Fibroblast of lung (primary cell): ENCODE results near the gene PALB2.

Experiments
- EZH2 ChIP-seq: IDR thresholded peaks from 2 replicates; pipeline ENCODE4 v1.5.1; 2012; ENCODE audit warnings: low read length, control low read depth, mild to moderate bottlenecking; ENCODE audit errors: missing control alignments
- TF ChIP-seq, protein P1 (sequence below), 2 donors: IDR thresholded peaks in 1 of 2; conservative IDR thresholded peaks in 1 of 2; 1 replicate in 1 of 2; 2 replicates in 1 of 2; pipeline ENCODE4 v1.5.1; 2011 to 2012; ENCODE audit warnings: low read length in 2 of 2, control low read depth in 1 of 2, inconsistent platforms in 1 of 2, low read depth in 1 of 2, mild to moderate bottlenecking in 1 of 2

DNA sequence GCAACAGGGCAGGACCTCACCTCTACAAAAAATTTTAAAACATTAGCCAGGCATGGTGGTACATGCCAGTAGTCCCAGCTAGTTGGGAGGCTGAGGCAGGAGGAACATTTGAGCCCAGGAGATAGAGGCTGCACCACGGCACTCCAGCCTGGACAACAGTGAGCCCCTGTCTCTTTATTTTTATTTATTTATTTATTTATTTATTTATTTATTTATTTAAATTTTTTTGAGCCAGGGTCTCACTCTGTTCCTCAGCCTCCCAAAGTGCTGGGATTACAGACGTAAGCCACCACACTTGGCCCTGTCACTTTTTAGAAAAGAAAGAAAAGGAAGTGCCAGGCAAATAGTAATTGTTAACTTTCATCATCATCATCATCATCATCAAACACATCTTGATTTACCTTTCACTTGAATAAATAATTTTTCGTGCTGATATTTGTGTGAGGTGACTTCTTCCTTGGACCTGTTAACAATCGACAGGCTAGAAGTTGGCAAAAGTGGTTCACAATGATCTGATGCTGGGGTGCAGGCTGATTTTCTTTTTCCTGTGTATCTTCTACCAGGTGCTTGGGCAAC lies 6.6 kb downstream of the PALB2 start:
- TF ChIP-seq, protein P1, sequence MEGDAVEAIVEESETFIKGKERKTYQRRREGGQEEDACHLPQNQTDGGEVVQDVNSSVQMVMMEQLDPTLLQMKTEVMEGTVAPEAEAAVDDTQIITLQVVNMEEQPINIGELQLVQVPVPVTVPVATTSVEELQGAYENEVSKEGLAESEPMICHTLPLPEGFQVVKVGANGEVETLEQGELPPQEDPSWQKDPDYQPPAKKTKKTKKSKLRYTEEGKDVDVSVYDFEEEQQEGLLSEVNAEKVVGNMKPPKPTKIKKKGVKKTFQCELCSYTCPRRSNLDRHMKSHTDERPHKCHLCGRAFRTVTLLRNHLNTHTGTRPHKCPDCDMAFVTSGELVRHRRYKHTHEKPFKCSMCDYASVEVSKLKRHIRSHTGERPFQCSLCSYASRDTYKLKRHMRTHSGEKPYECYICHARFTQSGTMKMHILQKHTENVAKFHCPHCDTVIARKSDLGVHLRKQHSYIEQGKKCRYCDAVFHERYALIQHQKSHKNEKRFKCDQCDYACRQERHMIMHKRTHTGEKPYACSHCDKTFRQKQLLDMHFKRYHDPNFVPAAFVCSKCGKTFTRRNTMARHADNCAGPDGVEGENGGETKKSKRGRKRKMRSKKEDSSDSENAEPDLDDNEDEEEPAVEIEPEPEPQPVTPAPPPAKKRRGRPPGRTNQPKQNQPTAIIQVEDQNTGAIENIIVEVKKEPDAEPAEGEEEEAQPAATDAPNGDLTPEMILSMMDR (conservative IDR thresholded peaks at IDR 0.05 in 1 of 2, IDR thresholded peaks at IDR 0.05 in 1 of 2; ENCODE audit: low read depth in 1 of 2, low read length in 2 of 2), result no peak
- no peak for TF ChIP-seq EZH2
